Activated CD4-positive, alpha-beta T cell treated with anti-CD3 and anti-CD28 coated beads, Interleukin-2, Interleukin-6, amounts not matched to agents 100 ng/mL and 50 ng/mL, durations not matched to agents 16 hours and 8 hours (primary cell): Measurements from ENCODE around the gene DCDC2.
A peak's percentile ranks its signal among the peaks of the same experiment; 100 is the strongest.
"Not testable (repeated sequence)": the region's sequence is repeated elsewhere in the genome, so short reads cannot be mapped to it uniquely, and the experiment has no call there.

Source experiments
- DNase-seq: peaks from one replicate; pipeline ENCODE4 v3.0.0-alpha.2; 2020

Gene DCDC2

GRCh38 chr6:24357336-24358218 lies at the start of gene DCDC2:
Gene DCDC2, minus strand, starts transcription at chr6:24358059. Its CDS starts 309 bp downstream, at chr6:24357750.
- DNase-seq, result peak; percentile 17

GRCh38 chr6:24405262-24405661 lies 47.4 kb upstream of the DCDC2 start:
- no peak for DNase-seq

- DNase-seq, result no peak
Observed at GRCh38 chr6:24403501-24403824, 45.6 kb upstream of the DCDC2 start.

- peak; percentile 86 for DNase-seq
Observed at GRCh38 chr6:24402697-24403500, 45.0 kb upstream of the DCDC2 start, which contains the start of gene MRS2. Gene MRS2, plus strand, starts transcription at chr6:24402936. Its CDS starts 111 bp downstream, at chr6:24403047.

GRCh38 chr6:24401458-24401857 lies 43.6 kb upstream of the DCDC2 start:
- DNase-seq, result no peak

- not testable (repeated sequence) for DNase-seq
Observed at GRCh38 chr6:24400045-24401039, 42.5 kb upstream of the DCDC2 start.

GRCh38 chr6:24397631-24398030 lies 39.8 kb upstream of the DCDC2 start:
- DNase-seq, result no peak

GRCh38 chr6:24396824-24397223 lies 39.0 kb upstream of the DCDC2 start:
- DNase-seq, result no peak

- no peak for DNase-seq
Observed at GRCh38 chr6:24394780-24395437, 37.0 kb upstream of the DCDC2 start.

- no peak for DNase-seq
Observed at GRCh38 chr6:24394061-24394779, 36.4 kb upstream of the DCDC2 start.

GRCh38 chr6:24391756-24392405 lies 34.0 kb upstream of the DCDC2 start:
- DNase-seq, result no peak

- DNase-seq, result no peak
Observed at GRCh38 chr6:24391208-24391607, 33.3 kb upstream of the DCDC2 start.

GRCh38 chr6:24387818-24388217 lies 30.0 kb upstream of the DCDC2 start:
- no peak for DNase-seq

GRCh38 chr6:24385536-24386269 lies 27.8 kb upstream of the DCDC2 start:
- no peak for DNase-seq

GRCh38 chr6:24384369-24385130 lies 26.7 kb upstream of the DCDC2 start:
- not testable (repeated sequence) for DNase-seq

GRCh38 chr6:24382891-24383494 lies 25.1 kb upstream of the DCDC2 start:
- DNase-seq, result not testable (repeated sequence)

GRCh38 chr6:24382220-24382540 lies 24.3 kb upstream of the DCDC2 start:
- no peak for DNase-seq

GRCh38 chr6:24381476-24382219 lies 23.8 kb upstream of the DCDC2 start:
- DNase-seq, result no peak
